Activated T-helper 1 cell treated with anti-CD3 and anti-CD28 coated beads, Interleukin-12 subunit alpha, Interleukin-12 subunit beta, Interleukin-2, Interleukin-4 antibody, amounts not matched to agents 30 ng/mL and 10 ng/mL and 1 ng/mL, durations not matched to agents 14 hours and 24 hours and 36 hours (primary cell): ENCODE measurements around the gene PRUNE2. TPM values are rescaled to one million over a fixed set of nuclear protein-coding genes. Genes with fewer than 3 reads are reported as not detected.

Experiments used
- DNase-seq: peaks from one replicate; pipeline ENCODE4 v3.0.0; 2021; ENCODE audit warnings: low spot score
- H3K27ac Mint-ChIP-seq: one replicate; pipeline ENCODE4 v1.8.0; 2021; ENCODE audit warnings: mild to moderate bottlenecking, mixed read lengths
- H3K27me3 Mint-ChIP-seq: one replicate; pipeline ENCODE4 v1.8.0; 2022; ENCODE audit warnings: mild to moderate bottlenecking, moderate library complexity, mixed read lengths; ENCODE audit not compliant: insufficient read depth
- H3K36me3 Mint-ChIP-seq: one replicate; pipeline ENCODE4 v1.8.0; 2021; ENCODE audit warnings: low read depth, mixed read lengths
- H3K4me1 Mint-ChIP-seq: one replicate; pipeline ENCODE4 v1.8.0; 2021; ENCODE audit warnings: low read depth, mixed read lengths
- H3K4me3 Mint-ChIP-seq: one replicate; pipeline ENCODE4 v1.8.0; 2021; ENCODE audit warnings: mild to moderate bottlenecking, moderate library complexity, mixed read lengths
- H3K9me3 Mint-ChIP-seq: one replicate; pipeline ENCODE4 v1.8.0; 2021; ENCODE audit warnings: mixed read lengths
- intact Hi-C: fragments of 100-400 bp; cut with micrococcal nuclease; formaldehyde crosslinking; loops from one replicate; pipeline ENCODE4 v1.15.1; 2024
- total RNA-seq: library from RNA; stranded (reverse); gene quantifications from 2 replicates; pipeline ENCODE4 v1.2.3, GENCODE V29; 2022

PRUNE2 gene
- total RNA-seq, 1 donor from 2014 or later, result 0.57 TPM

DNA sequence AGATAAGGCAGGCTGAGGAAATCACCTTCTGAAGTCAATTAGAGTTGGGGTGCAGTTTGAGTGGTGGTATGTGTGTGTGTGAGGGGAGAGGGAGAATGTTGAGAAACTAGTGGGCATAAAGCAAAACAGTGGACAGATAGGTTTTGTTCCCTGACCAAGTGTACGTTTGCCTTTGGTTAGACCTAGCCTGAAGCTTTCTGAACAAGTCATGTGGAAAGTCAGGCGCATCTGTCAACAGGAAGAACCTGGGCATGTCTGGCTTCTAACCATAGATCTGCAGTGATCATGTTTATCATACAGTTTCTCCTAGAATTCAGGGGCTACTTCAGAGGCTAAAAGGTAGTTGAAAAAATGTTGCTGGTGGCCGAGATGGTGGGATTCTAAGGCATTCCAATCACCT, 284.9 kb downstream of the PRUNE2 start:
- intact Hi-C loops, result no loop called here
- H3K27ac Mint-ChIP-seq, result no peak overlapping the region
- H3K9me3 Mint-ChIP-seq, result no peaks in the 10 kb centered on the region
- H3K4me1 Mint-ChIP-seq, result no peaks in the 10 kb centered on the region
- no peak overlapping the region for H3K4me3 Mint-ChIP-seq
- no peaks in the 10 kb centered on the region for H3K36me3 Mint-ChIP-seq
- peaks cover 18% of the 10 kb centered on the region for H3K27me3 Mint-ChIP-seq
- no peak for DNase-seq

DNA sequence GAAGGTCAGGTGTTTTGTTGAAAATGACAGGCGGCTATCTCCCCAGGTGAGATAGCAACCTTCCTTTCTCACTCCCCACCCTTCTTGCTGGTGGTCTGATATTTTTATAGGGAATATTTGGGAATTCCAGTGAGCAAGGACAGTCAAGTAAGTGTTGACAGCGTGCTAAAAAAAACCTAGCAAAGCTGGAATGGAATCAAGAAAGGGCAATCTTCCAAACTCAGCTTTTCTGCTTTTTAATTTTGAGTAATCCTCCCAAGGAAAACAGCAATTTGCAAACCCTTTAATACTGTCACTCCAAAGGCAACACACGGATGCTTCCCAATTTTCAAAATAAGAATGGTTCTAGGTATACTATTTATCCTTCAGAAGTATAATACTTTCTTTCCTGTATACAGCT, 285.3 kb downstream of the PRUNE2 start:
- no peak for DNase-seq

DNA sequence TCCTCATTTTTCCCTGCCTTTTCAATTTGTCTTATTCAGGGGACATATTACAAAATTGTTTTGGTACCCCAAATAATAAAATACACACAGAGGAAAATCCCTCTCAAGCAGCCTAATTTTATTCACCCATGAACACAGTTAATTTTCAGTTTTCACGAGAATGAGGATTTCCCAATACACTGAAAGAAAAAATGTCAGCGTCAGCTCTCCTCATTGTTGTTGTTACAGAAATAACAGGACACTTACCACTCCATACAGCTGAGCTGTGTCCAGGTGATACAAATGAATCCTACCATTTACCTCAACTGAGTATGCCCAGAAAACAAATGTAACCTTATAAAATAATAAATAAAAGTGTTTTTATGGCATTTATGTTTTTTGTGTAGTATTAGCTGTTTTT, 286.3 kb downstream of the PRUNE2 start:
- Mint-ChIP-seq H3K36me3 (no peaks in the 10 kb centered on the region), H3K9me3 (no peaks in the 10 kb centered on the region), H3K4me1 (peaks cover 9% of the 10 kb centered on the region), H3K4me3 (no peak overlapping the region), H3K27me3 (peaks cover 18% of the 10 kb centered on the region), H3K27ac (no peak overlapping the region)
- DNase-seq, result no peak
- intact Hi-C loops, result no loop called here

More for the DNA sequence above, 285.3 kb downstream of the PRUNE2 start:
- Mint-ChIP-seq H3K36me3 (no peaks in the 10 kb centered on the region), H3K4me1 (no peaks in the 10 kb centered on the region), H3K27me3 (peaks cover 15% of the 10 kb centered on the region), H3K4me3 (no peak overlapping the region), H3K27ac (no peak overlapping the region), H3K9me3 (no peaks in the 10 kb centered on the region)
- intact Hi-C loops, result no loop called here

DNA sequence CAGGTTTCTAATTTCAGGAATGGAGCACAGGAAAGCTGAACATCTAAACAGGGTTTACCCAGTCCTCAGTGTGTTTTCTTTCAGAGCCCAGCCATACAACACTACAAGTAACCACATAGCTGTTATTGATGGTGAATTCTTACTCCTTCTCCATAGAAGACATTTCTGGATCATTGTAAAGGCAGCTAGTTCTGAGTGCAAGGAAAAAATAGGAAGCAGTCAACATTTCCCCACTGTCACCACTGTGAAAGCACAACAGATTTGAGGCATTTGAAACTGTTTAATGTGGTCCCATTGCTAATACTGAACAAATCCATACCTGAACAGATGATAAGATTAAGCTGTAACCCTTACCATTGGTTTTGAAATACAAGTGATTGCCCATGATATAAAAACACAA, 286.7 kb downstream of the PRUNE2 start:
- Mint-ChIP-seq H3K36me3 (no peaks in the 10 kb centered on the region), H3K4me3 (no peak overlapping the region), H3K9me3 (no peaks in the 10 kb centered on the region), H3K27me3 (peaks cover 19% of the 10 kb centered on the region), H3K27ac (no peak overlapping the region), H3K4me1 (peaks cover 9% of the 10 kb centered on the region)
- intact Hi-C loops, result no loop called here
- no peak for DNase-seq

DNA sequence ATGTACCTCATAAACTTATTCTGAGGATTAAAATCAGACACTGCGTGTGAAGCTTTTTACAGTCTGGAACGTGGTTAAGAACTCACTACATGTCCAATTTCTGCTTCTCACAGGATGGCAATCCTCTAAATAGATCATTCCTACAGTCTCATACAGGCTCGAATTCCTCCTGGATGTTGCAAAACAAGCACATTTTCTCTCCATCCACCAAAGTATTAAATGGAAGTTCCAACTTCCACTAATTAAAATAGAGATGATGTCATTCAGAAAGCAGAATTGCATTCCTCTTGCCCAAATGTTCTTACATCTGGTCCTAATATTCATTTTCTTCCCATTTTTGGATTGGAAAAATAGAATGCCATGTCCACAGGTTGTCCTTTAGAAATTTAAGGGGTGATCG, 287.2 kb downstream of the PRUNE2 start:
- Mint-ChIP-seq H3K9me3 (no peaks in the 10 kb centered on the region), H3K4me1 (peaks cover 9% of the 10 kb centered on the region), H3K4me3 (no peak overlapping the region), H3K36me3 (no peaks in the 10 kb centered on the region), H3K27me3 (peaks cover 22% of the 10 kb centered on the region), H3K27ac (no peak overlapping the region)
- intact Hi-C loops, result no loop called here
- DNase-seq, result no peak

DNA sequence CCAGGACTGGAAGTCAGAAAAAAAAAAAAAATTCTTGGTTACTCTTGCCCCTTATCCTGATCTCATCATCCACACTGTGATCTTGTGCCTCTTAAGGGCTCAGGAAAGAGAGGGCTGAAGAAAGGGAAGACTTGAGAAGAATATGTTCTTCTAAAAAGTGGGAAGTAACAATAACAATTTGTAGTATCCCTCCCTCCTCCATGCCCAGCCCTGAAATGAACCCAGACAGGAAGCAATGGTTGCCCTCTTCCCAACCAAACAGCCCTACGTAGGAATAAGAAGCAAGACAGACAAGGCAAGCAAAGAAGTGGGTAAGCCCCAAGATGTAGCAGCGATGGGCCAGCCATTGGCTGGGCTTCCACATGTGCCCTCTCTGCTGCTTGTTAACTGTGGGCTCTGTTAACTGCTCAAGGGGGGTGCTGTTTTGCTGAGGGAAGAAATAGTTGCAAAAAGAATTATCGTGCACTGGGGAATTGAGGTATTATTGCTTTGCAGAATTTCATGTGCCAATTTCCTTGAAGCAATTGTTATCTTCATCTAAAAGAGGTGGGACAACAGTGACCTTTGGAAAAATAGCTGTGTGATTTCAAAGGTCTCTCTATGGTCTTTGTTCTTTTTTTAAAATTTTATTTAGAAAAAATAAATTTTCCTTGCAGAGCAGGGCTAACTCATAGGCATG, 288.3 kb downstream of the PRUNE2 start:
- Mint-ChIP-seq H3K4me3 (no peak overlapping the region), H3K4me1 (peaks cover 9% of the 10 kb centered on the region), H3K36me3 (no peaks in the 10 kb centered on the region), H3K27me3 (peaks cover 25% of the 10 kb centered on the region), H3K27ac (no peak overlapping the region), H3K9me3 (no peaks in the 10 kb centered on the region)
- intact Hi-C loops, result no loop called here
- DNase-seq, result no peak

DNA sequence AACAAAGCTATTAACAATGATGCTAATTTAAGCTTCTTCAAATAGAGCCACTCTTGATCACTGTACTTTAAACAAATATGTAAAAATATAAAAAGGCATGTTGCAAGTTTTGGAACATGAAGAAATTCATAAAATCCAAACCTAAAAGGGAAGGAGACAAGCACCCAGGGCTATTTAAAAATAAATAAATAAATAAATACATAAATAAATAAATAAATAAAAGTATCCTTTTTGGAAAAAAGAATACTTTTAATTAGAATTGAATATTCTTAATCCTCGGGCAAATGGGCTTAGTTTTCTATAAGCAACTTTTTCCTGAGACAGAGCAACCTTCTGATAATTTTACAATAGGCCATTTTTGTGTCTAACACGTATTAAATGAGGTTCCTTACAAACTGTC, 289.1 kb downstream of the PRUNE2 start:
- intact Hi-C loops, result no loop called here
- Mint-ChIP-seq H3K27ac (no peak overlapping the region), H3K36me3 (no peaks in the 10 kb centered on the region), H3K4me3 (no peak overlapping the region), H3K9me3 (no peaks in the 10 kb centered on the region), H3K4me1 (peaks cover 9% of the 10 kb centered on the region), H3K27me3 (peaks cover 23% of the 10 kb centered on the region)
- DNase-seq, result no peak

DNA sequence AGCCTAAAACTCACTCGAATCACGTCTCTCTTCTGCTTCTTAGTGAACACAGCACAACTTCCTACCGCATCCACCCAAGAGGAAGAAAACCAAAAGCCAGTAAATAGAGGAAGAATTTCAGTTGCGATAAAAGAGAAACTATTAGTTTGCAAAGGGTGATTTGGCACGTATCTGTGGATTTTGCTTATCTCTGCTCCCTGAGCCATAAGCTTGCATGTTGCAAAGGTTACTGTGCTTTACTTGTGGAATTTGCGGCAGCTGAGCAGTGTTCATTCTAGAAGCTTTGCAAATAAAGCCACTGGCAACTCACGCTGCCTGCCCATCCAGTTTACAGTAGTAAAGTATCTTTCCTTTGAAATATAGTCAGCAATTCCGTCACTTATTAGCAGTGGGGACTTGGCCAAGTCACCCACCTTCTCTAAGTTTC, 290.7 kb downstream of the PRUNE2 start:
- Mint-ChIP-seq H3K36me3 (no peaks in the 10 kb centered on the region), H3K27ac (no peak overlapping the region), H3K4me1 (peaks cover 9% of the 10 kb centered on the region), H3K4me3 (peak overlapping the region; percentile 53), H3K9me3 (no peaks in the 10 kb centered on the region), H3K27me3 (peaks cover 23% of the 10 kb centered on the region)
- intact Hi-C loops, result no loop called here
- DNase-seq, result no peak

DNA sequence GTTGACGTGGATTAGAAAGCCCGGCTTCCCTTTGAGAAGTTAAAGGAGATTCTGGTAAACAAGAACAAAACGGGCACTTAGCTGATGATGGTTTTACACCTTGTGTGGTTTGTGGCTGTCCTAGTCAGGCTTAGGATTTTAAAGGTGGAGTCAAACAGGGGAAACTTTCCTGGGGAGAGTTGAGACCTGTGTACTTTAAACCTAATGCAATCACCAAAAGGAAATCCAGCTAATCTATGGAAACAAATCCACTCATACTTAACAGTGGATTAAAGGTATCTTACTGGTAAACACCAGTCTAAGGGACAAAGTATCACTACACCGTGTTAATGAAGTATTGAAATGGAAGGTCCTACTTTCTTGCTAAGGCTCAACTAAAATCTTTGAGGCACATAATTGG, 291.9 kb downstream of the PRUNE2 start:
- H3K4me1 Mint-ChIP-seq, result peaks cover 9% of the 10 kb centered on the region
- intact Hi-C loops, result no loop called here
- no peak overlapping the region for H3K4me3 Mint-ChIP-seq
- no peak overlapping the region for H3K27ac Mint-ChIP-seq
- DNase-seq, result no peak
- H3K36me3 Mint-ChIP-seq, result no peaks in the 10 kb centered on the region
- H3K27me3 Mint-ChIP-seq, result peaks cover 23% of the 10 kb centered on the region
- no peaks in the 10 kb centered on the region for H3K9me3 Mint-ChIP-seq

DNA sequence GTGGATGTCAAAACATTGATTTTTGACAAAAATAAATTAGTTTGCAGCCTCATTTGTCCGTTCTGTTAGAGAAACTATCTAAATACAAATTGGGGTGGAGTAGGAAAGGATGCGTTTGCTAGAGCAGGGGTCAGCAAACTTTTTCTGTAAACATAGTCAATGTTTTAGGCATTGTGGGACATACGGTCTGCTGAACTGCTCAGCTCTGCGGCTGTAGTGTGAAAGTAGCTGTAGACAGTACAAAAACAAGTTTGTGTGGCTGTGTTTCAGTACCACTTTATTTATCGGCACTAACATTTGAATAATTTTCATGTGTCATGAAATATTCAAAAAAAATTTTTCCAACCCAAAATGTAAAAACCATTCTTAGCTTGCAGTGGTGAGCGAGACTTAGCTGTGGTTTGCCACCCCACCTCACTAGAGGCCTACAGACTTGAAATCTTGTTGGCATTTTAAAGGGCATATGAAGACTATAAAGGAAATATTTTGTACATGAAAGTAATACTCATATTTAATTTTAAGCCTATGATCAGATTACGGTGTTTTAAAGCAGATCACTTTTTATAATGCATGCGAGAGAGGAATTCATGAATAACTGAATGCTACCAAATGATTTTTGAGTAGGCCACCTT, 292.6 kb downstream of the PRUNE2 start:
- no peaks in the 10 kb centered on the region for H3K9me3 Mint-ChIP-seq
- no peak overlapping the region for H3K27ac Mint-ChIP-seq
- H3K27me3 Mint-ChIP-seq, result peaks cover 19% of the 10 kb centered on the region
- intact Hi-C loops, result no loop called here
- no peaks in the 10 kb centered on the region for H3K36me3 Mint-ChIP-seq
- peaks cover 9% of the 10 kb centered on the region for H3K4me1 Mint-ChIP-seq
- no peak overlapping the region for H3K4me3 Mint-ChIP-seq
- no peak for DNase-seq

DNA sequence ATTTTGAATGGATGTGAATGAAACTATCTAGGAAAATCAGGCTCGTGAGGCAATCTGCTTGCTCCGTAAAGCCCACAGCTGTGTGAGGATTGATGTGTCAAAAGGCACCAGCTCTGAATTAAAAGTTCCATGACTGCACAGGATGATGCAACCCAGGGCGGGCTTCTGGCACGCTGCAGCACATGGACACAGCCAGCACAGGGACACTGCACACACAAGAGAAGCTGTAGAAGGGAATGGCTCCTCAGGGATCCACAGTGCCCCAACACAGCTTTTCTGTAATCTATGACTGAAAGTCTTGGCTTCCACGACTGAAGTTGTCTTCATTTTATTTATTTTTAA, 295.9 kb downstream of the PRUNE2 start:
- no peak for DNase-seq
- intact Hi-C loops, result no loop called here
- Mint-ChIP-seq H3K4me3 (no peak overlapping the region), H3K27ac (no peak overlapping the region), H3K36me3 (no peaks in the 10 kb centered on the region), H3K9me3 (no peaks in the 10 kb centered on the region), H3K27me3 (peaks cover 15% of the 10 kb centered on the region), H3K4me1 (peaks cover 4% of the 10 kb centered on the region)

DNA sequence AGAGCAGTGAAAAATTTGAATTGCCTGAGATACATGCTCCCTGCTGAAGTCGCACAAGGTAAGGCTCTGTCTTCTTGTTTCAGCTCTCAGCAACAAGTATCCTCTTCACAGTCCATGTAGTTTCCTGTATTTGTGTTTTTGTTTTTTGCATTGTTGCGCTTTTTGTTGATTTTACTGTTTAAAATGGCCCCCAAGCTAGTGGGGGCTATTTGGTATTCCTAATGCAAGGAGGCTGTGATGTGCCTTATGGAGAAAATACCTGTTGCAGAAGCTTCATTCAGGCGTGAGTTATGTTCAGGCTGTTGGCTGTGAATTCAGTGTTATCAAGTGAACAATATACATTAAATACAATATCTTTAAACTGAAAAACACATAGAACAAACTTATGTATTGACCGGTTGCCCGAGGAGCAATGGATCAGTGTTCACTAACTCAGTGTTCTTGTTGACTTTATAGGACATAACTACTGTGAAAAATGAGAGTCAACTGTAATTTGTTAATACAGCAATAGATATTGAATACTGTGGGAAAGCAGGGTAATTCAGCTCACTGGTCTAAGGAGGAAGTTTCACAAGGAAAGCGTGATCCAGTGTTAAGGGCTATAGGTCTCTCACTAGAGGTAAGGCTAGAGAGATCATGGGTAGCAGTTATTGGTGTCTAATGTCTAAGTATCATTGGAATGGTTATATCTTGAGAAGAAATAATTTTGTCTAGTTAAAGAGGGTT, 296.5 kb downstream of the PRUNE2 start:
- no peak for DNase-seq
- no peaks in the 10 kb centered on the region for H3K9me3 Mint-ChIP-seq
- no peaks in the 10 kb centered on the region for H3K4me1 Mint-ChIP-seq
- H3K36me3 Mint-ChIP-seq, result no peaks in the 10 kb centered on the region
- intact Hi-C loops, result no loop called here
- H3K27ac Mint-ChIP-seq, result no peak overlapping the region
- H3K27me3 Mint-ChIP-seq, result peaks cover 11% of the 10 kb centered on the region
- H3K4me3 Mint-ChIP-seq, result no peak overlapping the region

DNA sequence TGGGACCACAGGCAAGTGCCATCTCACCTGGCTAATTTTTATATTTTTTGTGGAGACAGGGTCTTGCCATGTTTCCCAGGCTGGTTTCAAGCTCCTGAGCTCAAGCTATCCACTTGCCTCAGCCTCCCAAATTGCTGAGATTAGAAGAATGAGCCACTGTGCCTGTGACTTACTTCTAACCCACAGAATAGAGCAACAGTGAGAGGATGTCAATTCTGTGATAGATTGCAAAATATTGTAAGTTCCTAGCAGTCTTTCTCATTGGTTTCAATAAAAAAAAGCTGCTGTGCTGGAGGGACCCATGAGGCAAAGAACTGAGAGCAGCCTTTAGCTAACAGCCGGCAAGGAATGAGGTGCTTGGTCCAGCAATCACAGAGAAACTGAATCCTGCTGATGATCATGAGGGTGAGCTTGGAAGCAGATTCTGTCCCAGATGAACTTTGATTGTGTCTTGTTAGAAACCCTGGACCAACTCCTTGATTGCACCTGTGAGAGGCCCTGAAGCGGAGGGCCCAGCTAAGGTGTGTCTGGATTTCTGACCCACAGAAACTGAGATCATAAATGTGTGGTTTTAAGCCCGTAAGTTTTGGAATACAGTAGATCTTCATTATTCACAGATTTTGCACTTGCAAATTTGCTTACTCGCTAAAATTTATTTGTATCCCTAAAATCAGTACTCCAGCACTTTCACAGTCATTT, 297.2 kb downstream of the PRUNE2 start:
- no peak overlapping the region for H3K4me3 Mint-ChIP-seq
- H3K27ac Mint-ChIP-seq, result no peak overlapping the region
- peaks cover 4% of the 10 kb centered on the region for H3K4me1 Mint-ChIP-seq
- H3K9me3 Mint-ChIP-seq, result no peaks in the 10 kb centered on the region
- H3K27me3 Mint-ChIP-seq, result peaks cover 8% of the 10 kb centered on the region
- no peak for DNase-seq
- intact Hi-C loops, result no loop called here
- H3K36me3 Mint-ChIP-seq, result no peaks in the 10 kb centered on the region
